Esophagus (tissue), 2 donors: ENCODE measurements around the gene BMPER. TPM values are rescaled to one million over a fixed set of nuclear protein-coding genes. Genes with fewer than 3 reads are reported as not detected.

ENCODE experiments used
- H3K27ac ChIP-seq, 2 donors: one replicate each; pipeline ENCODE4 v1.5.1; 2013; ENCODE audit warnings: low read depth in 2 of 2, mild to moderate bottlenecking in 2 of 2, inconsistent platforms in 1 of 2, low read length in 1 of 2, moderate library complexity in 1 of 2
- H3K27me3 ChIP-seq, 2 donors: one replicate each; pipeline ENCODE4 v1.6.1; 2013; ENCODE audit warnings: low read length in 2 of 2, control low read depth in 1 of 2, mild to moderate bottlenecking in 1 of 2; ENCODE audit not compliant: insufficient read depth in 2 of 2, control insufficient read depth in 1 of 2
- H3K36me3 ChIP-seq, 2 donors: one replicate each; pipeline ENCODE4 v1.6.1; 2013; ENCODE audit warnings: low read length in 1 of 2; ENCODE audit not compliant: control insufficient read depth in 2 of 2, insufficient read depth in 2 of 2
- H3K4me1 ChIP-seq, 2 donors: one replicate each; pipeline ENCODE4 v1.6.1; 2013; ENCODE audit warnings: low read length in 1 of 2; ENCODE audit not compliant: control insufficient read depth in 2 of 2, insufficient read depth in 2 of 2
- H3K4me3 ChIP-seq, 2 donors: one replicate each; pipeline ENCODE4 v1.5.1; 2013; ENCODE audit warnings: low read length in 2 of 2, mild to moderate bottlenecking in 2 of 2, low read depth in 1 of 2, moderate library complexity in 1 of 2
- H3K9me3 ChIP-seq, 2 donors: one replicate each; pipeline ENCODE4 v1.6.1; 2013; ENCODE audit warnings: mild to moderate bottlenecking in 2 of 2, low read depth in 1 of 2, low read length in 1 of 2, moderate library complexity in 1 of 2; ENCODE audit not compliant: control insufficient read depth in 2 of 2, insufficient read depth in 1 of 2
- WGBS, 2 donors: extraction: QIAGEN DNeasy Blood & Tissue Kit; methylation state at CpG; one replicate each; pipeline ENCODE4 v1.1.7; 2013; 5-methylcytosine and 5-hydroxymethylcytosine counted together
- polyA plus RNA-seq, 2 donors: library from polyadenylated mRNA; stranded (reverse); fragments of 200-250 nt; gene quantifications; one replicate each; pipeline ENCODE4 v1.2.3, GENCODE V29; 2013
- donor health status: healthy with polysubstance abuse.
- donor health status: Bipolar disorder and iron deficiency.

Gene BMPER
- polyA plus RNA-seq, 2 donors = 0.06 to 0.19 TPM

GRCh38 chr7:33933611-33934281 is 28.4 kb downstream of the BMPER start:
- WGBS, 2 donors = 76 to 83% methylated on average over 4 of the region's 4 CpGs
- Histone ChIP-seq H3K4me1 (peaks cover 0 to 3% of the 10 kb centered on the region in 2 donors), H3K9me3 (no peaks in the 10 kb centered on the region), H3K4me3 (no peak overlapping the region), H3K27me3 (no peaks in the 10 kb centered on the region), H3K36me3 (no peaks in the 10 kb centered on the region), H3K27ac (no peak overlapping the region)

DNA sequence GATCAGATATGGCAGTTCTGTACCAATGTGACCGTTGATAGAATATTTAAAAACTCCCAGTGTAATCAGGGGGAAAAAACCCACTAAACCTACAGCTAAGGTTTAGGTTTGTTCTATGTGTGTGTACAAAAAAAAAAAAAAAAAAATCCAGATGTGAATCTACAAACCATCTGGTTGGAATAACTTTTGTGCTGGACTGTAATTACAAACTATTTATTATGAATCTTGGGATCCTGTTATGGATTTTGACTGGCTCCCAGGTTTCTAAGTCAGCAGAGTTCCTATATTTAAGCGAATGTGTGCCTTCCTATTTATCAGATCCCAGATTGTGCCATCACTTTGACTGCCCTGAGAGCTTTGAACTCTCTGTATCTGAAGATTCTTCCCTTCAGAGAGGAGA is 29.1 kb downstream of the BMPER start:
- H3K4me1 ChIP-seq = peaks cover 0 to 3% of the 10 kb centered on the region in 2 donors
- 88 to 89% methylated on average over 2 of the region's 2 CpGs for WGBS, 2 donors
- no peak overlapping the region for H3K4me3 ChIP-seq
- no peak overlapping the region for H3K27ac ChIP-seq
- H3K27me3 ChIP-seq = no peaks in the 10 kb centered on the region
- no peaks in the 10 kb centered on the region for H3K9me3 ChIP-seq
- no peaks in the 10 kb centered on the region for H3K36me3 ChIP-seq

DNA sequence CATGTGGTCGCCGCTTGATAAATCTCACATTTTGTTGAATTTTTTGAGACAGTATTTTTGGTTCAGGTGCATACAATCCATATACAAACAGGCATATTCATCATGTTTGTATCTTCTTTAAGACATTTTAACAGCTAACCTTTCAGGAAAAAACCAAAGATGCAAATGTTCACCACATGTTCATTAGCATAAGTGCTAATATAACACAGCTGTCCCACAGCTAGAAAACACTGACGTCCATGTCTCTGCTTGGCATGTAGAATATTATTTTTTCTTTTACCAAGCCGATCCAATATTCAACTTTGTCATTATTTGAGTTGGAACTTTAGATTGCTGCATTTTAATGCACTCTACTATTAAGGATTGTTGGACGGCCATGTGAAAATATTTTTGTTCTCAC is 31.2 kb downstream of the BMPER start:
- no peaks in the 10 kb centered on the region for H3K27me3 ChIP-seq
- H3K9me3 ChIP-seq = no peaks in the 10 kb centered on the region
- no peak overlapping the region for H3K27ac ChIP-seq
- no peak overlapping the region for H3K4me3 ChIP-seq
- 81 to 82% methylated on average over 5 of the region's 5 CpGs for WGBS, 2 donors
- peaks cover 0 to 3% of the 10 kb centered on the region in 2 donors for H3K4me1 ChIP-seq
- H3K36me3 ChIP-seq = no peaks in the 10 kb centered on the region

- H3K4me3 ChIP-seq = no peak overlapping the region
- no peaks in the 10 kb centered on the region for H3K36me3 ChIP-seq
- H3K27me3 ChIP-seq = no peaks in the 10 kb centered on the region
- no peaks in the 10 kb centered on the region for H3K9me3 ChIP-seq
- WGBS, 2 donors = 78 to 82% methylated on average over 5 of the region's 5 CpGs
- H3K4me1 ChIP-seq = peaks cover 0 to 3% of the 10 kb centered on the region in 2 donors
- H3K27ac ChIP-seq = no peak overlapping the region
Observed at GRCh38 chr7:33937871-33938270, 32.5 kb downstream of the BMPER start.

DNA sequence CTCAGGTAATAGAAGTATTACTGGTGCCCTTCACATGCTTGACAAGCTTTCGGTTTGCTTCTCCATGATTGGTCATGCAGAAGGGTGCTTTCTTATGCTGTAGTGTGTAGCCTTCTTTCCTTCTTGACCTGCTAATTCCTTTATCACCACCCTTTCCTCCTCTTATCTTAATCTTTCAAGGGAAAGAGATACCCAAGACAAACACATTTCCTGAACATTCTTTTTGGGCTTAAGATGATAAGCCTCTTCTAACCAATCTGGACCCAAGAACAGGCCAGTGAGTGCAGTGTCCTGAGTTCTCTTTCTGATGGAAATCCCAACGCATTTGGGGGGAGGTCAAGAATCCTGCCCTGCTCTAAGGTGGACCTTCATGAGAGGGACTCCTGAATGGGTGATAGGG is 33.8 kb downstream of the BMPER start:
- no peaks in the 10 kb centered on the region for H3K9me3 ChIP-seq
- no peaks in the 10 kb centered on the region for H3K27me3 ChIP-seq
- no peak overlapping the region for H3K4me3 ChIP-seq
- H3K36me3 ChIP-seq = no peaks in the 10 kb centered on the region
- no peak overlapping the region for H3K27ac ChIP-seq
- H3K4me1 ChIP-seq = no peaks in the 10 kb centered on the region
- 95 to 98% methylated on average over 2 of the region's 2 CpGs for WGBS, 2 donors

DNA sequence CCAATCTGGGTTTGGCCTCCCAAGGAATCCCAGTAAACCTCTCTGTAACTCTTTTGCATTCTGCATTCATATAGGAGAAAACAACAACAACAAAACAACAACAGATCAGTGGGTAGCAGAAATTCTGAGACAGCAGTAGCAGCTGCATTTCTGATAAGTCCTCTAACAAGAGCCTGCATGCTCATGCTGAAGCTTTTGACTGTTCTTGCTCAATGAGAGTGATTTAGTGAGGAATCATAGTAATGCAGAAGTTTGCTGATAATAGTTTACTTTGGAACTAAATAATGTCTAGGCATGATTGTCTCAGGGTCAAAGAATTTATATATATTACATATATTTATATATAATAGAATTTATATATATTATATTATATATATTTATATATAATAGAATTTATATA is 35.2 kb downstream of the BMPER start:
- Histone ChIP-seq H3K36me3 (no peaks in the 10 kb centered on the region), H3K27ac (no peak overlapping the region), H3K4me3 (no peak overlapping the region), H3K4me1 (no peaks in the 10 kb centered on the region), H3K9me3 (no peaks in the 10 kb centered on the region), H3K27me3 (no peaks in the 10 kb centered on the region)

DNA sequence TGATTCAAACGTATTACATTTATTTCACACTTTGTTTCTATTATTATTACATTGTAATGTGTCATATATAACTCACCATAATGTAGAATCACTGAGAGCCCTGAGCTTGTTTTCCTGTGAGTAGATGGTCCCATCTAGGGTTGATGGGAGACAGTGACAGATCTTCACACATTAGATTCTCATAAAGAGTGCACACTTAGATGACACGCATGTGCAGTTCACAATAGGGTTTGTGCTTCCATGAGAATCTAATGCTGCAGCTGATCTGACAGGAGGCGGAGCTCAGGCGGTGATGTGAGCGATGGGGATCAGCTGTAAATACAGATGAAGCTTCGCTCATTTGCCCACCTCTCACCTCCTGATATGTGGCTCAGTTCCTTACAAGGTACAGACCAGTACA is 36.1 kb downstream of the BMPER start:
- 87% methylated on average over 6 of the region's 6 CpGs for WGBS, 2 donors
- Histone ChIP-seq H3K9me3 (no peaks in the 10 kb centered on the region), H3K27me3 (no peaks in the 10 kb centered on the region), H3K36me3 (no peaks in the 10 kb centered on the region), H3K27ac (no peak overlapping the region), H3K4me3 (no peak overlapping the region), H3K4me1 (no peaks in the 10 kb centered on the region)

DNA sequence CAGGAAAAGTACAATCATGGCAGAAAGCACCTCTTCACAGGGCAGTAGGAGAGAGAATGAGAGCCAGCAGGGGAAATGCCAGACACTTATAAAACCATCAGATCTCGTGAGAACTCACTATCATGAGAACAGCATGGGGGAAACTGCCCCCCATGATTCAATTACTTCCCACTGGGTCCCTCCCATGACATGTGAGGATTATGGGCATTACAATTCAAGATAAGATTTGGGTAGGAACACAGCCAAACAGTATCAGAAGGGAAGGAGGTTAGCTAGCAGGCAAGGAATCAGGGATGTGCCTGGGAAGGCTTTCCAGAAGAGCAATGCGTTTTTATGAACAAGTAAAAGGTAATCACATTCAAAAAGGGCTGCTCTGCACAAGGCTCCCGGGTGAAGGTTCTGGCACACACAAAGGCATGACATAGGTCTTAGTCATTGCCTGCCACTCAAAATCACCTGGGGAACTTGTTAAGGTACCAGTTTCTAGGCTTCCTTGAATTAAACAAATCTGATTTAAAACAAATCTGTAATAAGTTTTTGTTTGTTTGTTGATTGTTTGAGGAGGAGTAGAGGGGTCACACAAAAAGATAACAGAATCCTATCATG is 40.9 kb downstream of the BMPER start:
- H3K4me3 ChIP-seq = no peak overlapping the region
- no peak overlapping the region for H3K27ac ChIP-seq
- no peaks in the 10 kb centered on the region for H3K27me3 ChIP-seq
- no peaks in the 10 kb centered on the region for H3K9me3 ChIP-seq
- H3K36me3 ChIP-seq = no peaks in the 10 kb centered on the region
- WGBS, 2 donors = 65 to 75% methylated on average over 3 of the region's 3 CpGs
- H3K4me1 ChIP-seq = no peaks in the 10 kb centered on the region

GRCh38 chr7:33950047-33950714 is 44.8 kb downstream of the BMPER start:
- Histone ChIP-seq H3K27me3 (no peaks in the 10 kb centered on the region), H3K36me3 (no peaks in the 10 kb centered on the region), H3K4me3 (no peak overlapping the region), H3K27ac (no peak overlapping the region), H3K9me3 (no peaks in the 10 kb centered on the region), H3K4me1 (no peaks in the 10 kb centered on the region)
- 88 to 90% methylated on average over 5 of the region's 5 CpGs for WGBS, 2 donors

- no peak overlapping the region for H3K27ac ChIP-seq
- no peaks in the 10 kb centered on the region for H3K9me3 ChIP-seq
- H3K36me3 ChIP-seq = no peaks in the 10 kb centered on the region
- H3K4me1 ChIP-seq = no peaks in the 10 kb centered on the region
- WGBS, 2 donors = 91 to 94% methylated on average over 3 of the region's 3 CpGs
- no peaks in the 10 kb centered on the region for H3K27me3 ChIP-seq
- no peak overlapping the region for H3K4me3 ChIP-seq
Observed at GRCh38 chr7:33952824-33953223, 47.5 kb downstream of the BMPER start.
